Endothelial cell of umbilical vein (primary cell): ENCODE results near the gene STIMATE.

Experiments used
- EZH2 ChIP-seq: IDR thresholded peaks from 2 replicates; pipeline ENCODE4 v1.6.1; 2012; ENCODE audit warnings: borderline replicate concordance, low read depth, mild to moderate bottlenecking, moderate library complexity, low read length, inconsistent platforms; ENCODE audit not compliant: severe bottlenecking
- POLR2A ChIP-seq: IDR thresholded peaks from 2 replicates; pipeline ENCODE4 v1.6.1; 2012; ENCODE audit warnings: low read depth, mild to moderate bottlenecking, control low read depth, low read length

GRCh38 chr3:52873433-52874159 lies 23.8 kb downstream of the STIMATE start:
- TF ChIP-seq EZH2 (no peak), POLR2A (no peak)
